A673 (cell line): ENCODE results near the gene HMGCS2. TPM values are rescaled to one million over a fixed set of nuclear protein-coding genes. Genes with fewer than 3 reads are reported as not detected.

Source experiments
- BruUV-seq: library from RNA; stranded (reverse); fragments of 400-500 nt; replicated peaks from 2 replicates; lab custom pipeline; 2021; lab: Mats Ljungman, UMichigan
- CTCF ChIA-PET: fragments of 300-600 bp; sonication (Branson Sonifier 250); formaldehyde crosslinking; loops from one replicate; lab custom pipeline; 2022; ENCODE audit warnings: antibody characterized with exemption; lab: Charles Lee
- POLR2A ChIA-PET: fragments of 300-600 bp; sonication (Branson Sonifier 250); formaldehyde crosslinking; loops from one replicate; lab custom pipeline; 2022; ENCODE audit warnings: antibody characterized with exemption; ENCODE audit not compliant: low non-redundant PET; lab: Charles Lee
- DNase-seq: peaks from one replicate; pipeline ENCODE4 v3.0.0-alpha.2; 2015; ENCODE audit warnings: low spot score
- H3K27ac ChIP-seq: fragments of 200-600 bp; sonication (generic); 2 replicates; pipeline ENCODE4 v1.5.1; 2016; ENCODE audit warnings: mixed run types, low read depth, mild to moderate bottlenecking, mixed read lengths, antibody characterized with exemption, low read length; ENCODE audit not compliant: poor library complexity, severe bottlenecking
- H3K27me3 ChIP-seq: fragments of 200-600 bp; sonication (generic); replicated peaks from 2 replicates; pipeline ENCODE4 v1.6.1; 2017; ENCODE audit warnings: mixed run types, low read depth, mild to moderate bottlenecking, mixed read lengths, antibody characterized with exemption, low read length; ENCODE audit not compliant: insufficient read depth, poor library complexity
- H3K36me3 ChIP-seq: fragments of 200-600 bp; sonication (generic); 2 replicates; pipeline ENCODE4 v1.6.1; 2016; ENCODE audit warnings: mixed run types, mild to moderate bottlenecking, mixed read lengths, antibody characterized with exemption, low read length; ENCODE audit not compliant: insufficient read depth, poor library complexity, severe bottlenecking
- H3K4me1 ChIP-seq: fragments of 200-600 bp; sonication (generic); 2 replicates; pipeline ENCODE4 v1.6.1; 2017; ENCODE audit warnings: mixed run types, mild to moderate bottlenecking, mixed read lengths, antibody characterized with exemption, low read length; ENCODE audit not compliant: insufficient read depth, poor library complexity, severe bottlenecking
- H3K4me3 ChIP-seq: fragments of 200-600 bp; sonication (generic); 2 replicates; pipeline ENCODE4 v1.5.1; 2016; ENCODE audit warnings: low read depth, mixed run types, mild to moderate bottlenecking, mixed read lengths, low read length; ENCODE audit not compliant: poor library complexity, severe bottlenecking
- H3K9me3 ChIP-seq: fragments of 200-600 bp; sonication (generic); 2 replicates; pipeline ENCODE4 v1.6.1; 2016; ENCODE audit warnings: mixed run types, low read depth, mild to moderate bottlenecking, mixed read lengths, antibody characterized with exemption, low read length; ENCODE audit not compliant: poor library complexity, severe bottlenecking
- CTCF ChIP-seq: fragments of 300-800, 200-600 bp; sonication (generic); conservative IDR thresholded peaks from 2 replicates; pipeline ENCODE4 v1.5.1; 2017; ENCODE audit warnings: low read depth, mild to moderate bottlenecking, antibody characterized with exemption, low read length, moderate library complexity, mixed read lengths
- EZH2 ChIP-seq: fragments of 200-600 bp; sonication (generic); IDR thresholded peaks from 2 replicates; pipeline ENCODE4 v1.6.1; 2017; ENCODE audit warnings: borderline replicate concordance, low read depth, mild to moderate bottlenecking, mixed read lengths, antibody characterized with exemption, low read length; ENCODE audit not compliant: poor library complexity, severe bottlenecking
- intact Hi-C: fragments of 100-400 bp; cut with micrococcal nuclease; formaldehyde crosslinking; loops from one replicate; pipeline ENCODE4 v1.10.0; 2022; ENCODE audit not compliant: unreplicated experiment
- total RNA-seq: library from RNA; stranded (reverse); gene quantifications from 2 replicates; pipeline ENCODE4 v1.2.3, GENCODE V29; 2021

HMGCS2 gene
- total RNA-seq, 1 experiment from 2014 or later = not detected

GRCh38 chr1:119737040-119737682 is 31.5 kb downstream of the HMGCS2 start:
- ChIA-PET CTCF (no interaction called here), POLR2A (interaction anchor here (0.6 kb wide), 1 partner anchor 58 kb away, joined by 3 read pairs; no protein-coding TSS in a partner anchor)
- Histone ChIP-seq H3K4me1 (no peaks in the 10 kb centered on the region), H3K27me3 (no peaks in the 10 kb centered on the region), H3K9me3 (no peaks in the 10 kb centered on the region), H3K36me3 (peaks cover 100% of the 10 kb centered on the region), H3K27ac (peak overlapping the region; percentile 5), H3K4me3 (no peak overlapping the region)
- DNase-seq = peak; percentile 32
- intact Hi-C loops = no loop called here
- no TSS peak for BruUV-seq
- TF ChIP-seq CTCF (no peak), EZH2 (no peak)

GRCh38 chr1:119736649-119737039 is 32.1 kb downstream of the HMGCS2 start:
- no peaks in the 10 kb centered on the region for H3K27me3 ChIP-seq
- no TSS peak for BruUV-seq
- peaks cover 100% of the 10 kb centered on the region for H3K36me3 ChIP-seq
- peak overlapping the region; percentile 5 for H3K27ac ChIP-seq
- no peaks in the 10 kb centered on the region for H3K9me3 ChIP-seq
- intact Hi-C loops = no loop called here
- H3K4me1 ChIP-seq = no peaks in the 10 kb centered on the region
- ChIA-PET CTCF (no interaction called here), POLR2A (no interaction called here)
- DNase-seq = no peak
- no peak for TF ChIP-seq CTCF
- no peak for TF ChIP-seq EZH2
- H3K4me3 ChIP-seq = no peak overlapping the region

- intact Hi-C loops = no loop called here
- TF ChIP-seq EZH2 = no peak
- no peak for TF ChIP-seq CTCF
Observed at GRCh38 chr1:119735217-119735616, 33.5 kb downstream of the HMGCS2 start.

More at GRCh38 chr1:119735217-119735616, 33.5 kb downstream of the HMGCS2 start:
- POLR2A ChIA-PET = no interaction called here
- no peaks in the 10 kb centered on the region for H3K9me3 ChIP-seq
- CTCF ChIA-PET = no interaction called here
- no peak for DNase-seq
- H3K36me3 ChIP-seq = peaks cover 100% of the 10 kb centered on the region
- H3K27me3 ChIP-seq = no peaks in the 10 kb centered on the region
- no peak overlapping the region for H3K27ac ChIP-seq
- H3K4me1 ChIP-seq = no peaks in the 10 kb centered on the region
- H3K4me3 ChIP-seq = no peak overlapping the region
- no TSS peak for BruUV-seq
